IPS-15b (cell line): ENCODE measurements around the gene GPATCH8.

ENCODE experiments used
- H3K27me3 ChIP-seq: one replicate; pipeline ENCODE4 v1.6.1; 2013; ENCODE audit warnings: low read length; ENCODE audit not compliant: control insufficient read depth, insufficient read depth
- H3K36me3 ChIP-seq: one replicate; pipeline ENCODE4 v1.6.1; 2013; ENCODE audit warnings: low read length; ENCODE audit not compliant: control insufficient read depth, insufficient read depth
- H3K4me1 ChIP-seq: one replicate; pipeline ENCODE4 v1.6.1; 2013; ENCODE audit warnings: mild to moderate bottlenecking, low read length; ENCODE audit not compliant: control insufficient read depth, insufficient read depth
- H3K4me3 ChIP-seq: one replicate; pipeline ENCODE4 v1.5.1; 2013; ENCODE audit warnings: low read depth, low read length
- H3K9ac ChIP-seq: one replicate; pipeline ENCODE4 v1.6.1; 2013; ENCODE audit warnings: low read depth, mild to moderate bottlenecking, low read length
- H3K9me3 ChIP-seq: one replicate; pipeline ENCODE4 v1.6.1; 2013; ENCODE audit warnings: mild to moderate bottlenecking, low read length; ENCODE audit not compliant: control insufficient read depth, insufficient read depth

GPATCH8 gene

GRCh38 chr17:44361292-44362260, 141.6 kb downstream of the GPATCH8 start:
- Histone ChIP-seq H3K9me3 (no peaks in the 10 kb centered on the region), H3K9ac (no peak overlapping the region), H3K4me1 (peaks cover 15% of the 10 kb centered on the region), H3K36me3 (peaks cover 3% of the 10 kb centered on the region), H3K4me3 (peak overlapping the region; percentile 3), H3K27me3 (peaks cover 17% of the 10 kb centered on the region)

- H3K9me3 ChIP-seq = no peaks in the 10 kb centered on the region
- H3K4me3 ChIP-seq = peak overlapping the region; percentile 3
- peaks cover 15% of the 10 kb centered on the region for H3K4me1 ChIP-seq
- no peak overlapping the region for H3K9ac ChIP-seq
- peaks cover 3% of the 10 kb centered on the region for H3K36me3 ChIP-seq
- H3K27me3 ChIP-seq = peaks cover 11% of the 10 kb centered on the region
Observed at GRCh38 chr17:44360826-44361225, 142.4 kb downstream of the GPATCH8 start.

- Histone ChIP-seq H3K4me3 (no peak overlapping the region), H3K36me3 (peaks cover 3% of the 10 kb centered on the region), H3K9me3 (no peaks in the 10 kb centered on the region), H3K27me3 (peaks cover 6% of the 10 kb centered on the region), H3K9ac (no peak overlapping the region), H3K4me1 (peaks cover 15% of the 10 kb centered on the region)
Observed at GRCh38 chr17:44360144-44360533, 143.1 kb downstream of the GPATCH8 start.

GRCh38 chr17:44359458-44360143, 143.6 kb downstream of the GPATCH8 start:
- peaks cover under 1% of the 10 kb centered on the region for H3K27me3 ChIP-seq
- no peaks in the 10 kb centered on the region for H3K9me3 ChIP-seq
- peaks cover 3% of the 10 kb centered on the region for H3K36me3 ChIP-seq
- peaks cover 15% of the 10 kb centered on the region for H3K4me1 ChIP-seq
- H3K9ac ChIP-seq = no peak overlapping the region
- no peak overlapping the region for H3K4me3 ChIP-seq

GRCh38 chr17:44359006-44359405, 144.2 kb downstream of the GPATCH8 start:
- H3K27me3 ChIP-seq = no peaks in the 10 kb centered on the region
- no peak overlapping the region for H3K9ac ChIP-seq
- no peak overlapping the region for H3K4me3 ChIP-seq
- peaks cover 15% of the 10 kb centered on the region for H3K4me1 ChIP-seq
- H3K9me3 ChIP-seq = no peaks in the 10 kb centered on the region
- H3K36me3 ChIP-seq = peaks cover 3% of the 10 kb centered on the region

- peaks cover 3% of the 10 kb centered on the region for H3K36me3 ChIP-seq
- no peak overlapping the region for H3K4me3 ChIP-seq
- H3K9ac ChIP-seq = no peak overlapping the region
- H3K4me1 ChIP-seq = peaks cover 15% of the 10 kb centered on the region
- H3K27me3 ChIP-seq = no peaks in the 10 kb centered on the region
- no peaks in the 10 kb centered on the region for H3K9me3 ChIP-seq
Observed at GRCh38 chr17:44358066-44358465, 145.1 kb downstream of the GPATCH8 start.

GRCh38 chr17:44356241-44356640, 147.0 kb downstream of the GPATCH8 start:
- peaks cover 9% of the 10 kb centered on the region for H3K4me1 ChIP-seq
- no peaks in the 10 kb centered on the region for H3K27me3 ChIP-seq
- no peaks in the 10 kb centered on the region for H3K9me3 ChIP-seq
- H3K36me3 ChIP-seq = peaks cover 17% of the 10 kb centered on the region
- no peak overlapping the region for H3K4me3 ChIP-seq
- no peak overlapping the region for H3K9ac ChIP-seq

GRCh38 chr17:44355642-44356099, 147.5 kb downstream of the GPATCH8 start:
- Histone ChIP-seq H3K27me3 (no peaks in the 10 kb centered on the region), H3K36me3 (peaks cover 23% of the 10 kb centered on the region), H3K9ac (no peak overlapping the region), H3K9me3 (no peaks in the 10 kb centered on the region), H3K4me1 (peaks cover 5% of the 10 kb centered on the region), H3K4me3 (no peak overlapping the region)

- no peaks in the 10 kb centered on the region for H3K4me1 ChIP-seq
- peaks cover 26% of the 10 kb centered on the region for H3K36me3 ChIP-seq
- H3K9me3 ChIP-seq = no peaks in the 10 kb centered on the region
- H3K27me3 ChIP-seq = no peaks in the 10 kb centered on the region
- no peak overlapping the region for H3K9ac ChIP-seq
- peak overlapping the region; percentile 45 for H3K4me3 ChIP-seq
Observed at GRCh38 chr17:44354582-44355561, 148.3 kb downstream of the GPATCH8 start.

GRCh38 chr17:44353672-44354331, 149.4 kb downstream of the GPATCH8 start:
- Histone ChIP-seq H3K9me3 (no peaks in the 10 kb centered on the region), H3K27me3 (no peaks in the 10 kb centered on the region), H3K4me1 (no peaks in the 10 kb centered on the region), H3K36me3 (peaks cover 26% of the 10 kb centered on the region), H3K4me3 (peak overlapping the region; percentile 53), H3K9ac (no peak overlapping the region)
